ENCODE results near the gene SH3BP2.

Gene SH3BP2

DNA sequence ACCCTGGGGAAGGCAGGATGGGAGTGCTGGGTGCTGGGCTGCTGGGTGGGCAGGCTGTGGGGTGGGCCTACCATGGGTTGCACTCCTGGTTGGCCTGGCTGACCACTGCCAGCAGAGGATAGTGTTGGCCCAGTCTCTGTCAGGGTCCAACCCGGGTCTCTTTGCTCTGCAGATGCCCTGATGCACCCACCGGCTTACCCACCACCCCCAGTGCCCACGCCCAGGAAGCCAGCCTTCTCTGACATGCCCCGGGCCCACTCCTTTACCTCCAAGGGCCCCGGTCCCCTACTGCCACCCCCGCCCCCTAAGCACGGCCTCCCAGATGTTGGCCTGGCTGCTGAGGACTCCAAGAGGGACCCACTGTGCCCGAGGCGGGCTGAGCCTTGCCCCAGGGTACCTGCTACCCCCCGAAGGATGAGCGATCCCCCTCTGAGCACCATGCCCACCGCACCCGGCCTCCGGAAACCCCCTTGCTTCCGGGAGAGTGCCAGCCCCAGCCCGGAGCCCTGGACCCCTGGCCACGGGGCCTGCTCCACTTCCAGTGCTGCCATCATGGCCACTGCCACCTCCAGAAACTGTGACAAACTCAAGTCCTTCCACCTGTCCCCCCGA, 36.5 kb downstream of the SH3BP2 start:
- Histone ChIP-seq H3K36me3 (peaks cover 83% of the 10 kb centered on the region), H3K4me3 (ENCODE audit: low read depth, low read length) (no peak overlapping the region), H3K27ac (no peak overlapping the region), H3K27me3 (ENCODE audit: insufficient read depth, low read depth, severe bottlenecking) (no peaks in the 10 kb centered on the region), H3K9me3 (ENCODE audit: severe bottlenecking) (no peaks in the 10 kb centered on the region)
- no peak for DNase-seq
- TF ChIP-seq, protein P1, sequence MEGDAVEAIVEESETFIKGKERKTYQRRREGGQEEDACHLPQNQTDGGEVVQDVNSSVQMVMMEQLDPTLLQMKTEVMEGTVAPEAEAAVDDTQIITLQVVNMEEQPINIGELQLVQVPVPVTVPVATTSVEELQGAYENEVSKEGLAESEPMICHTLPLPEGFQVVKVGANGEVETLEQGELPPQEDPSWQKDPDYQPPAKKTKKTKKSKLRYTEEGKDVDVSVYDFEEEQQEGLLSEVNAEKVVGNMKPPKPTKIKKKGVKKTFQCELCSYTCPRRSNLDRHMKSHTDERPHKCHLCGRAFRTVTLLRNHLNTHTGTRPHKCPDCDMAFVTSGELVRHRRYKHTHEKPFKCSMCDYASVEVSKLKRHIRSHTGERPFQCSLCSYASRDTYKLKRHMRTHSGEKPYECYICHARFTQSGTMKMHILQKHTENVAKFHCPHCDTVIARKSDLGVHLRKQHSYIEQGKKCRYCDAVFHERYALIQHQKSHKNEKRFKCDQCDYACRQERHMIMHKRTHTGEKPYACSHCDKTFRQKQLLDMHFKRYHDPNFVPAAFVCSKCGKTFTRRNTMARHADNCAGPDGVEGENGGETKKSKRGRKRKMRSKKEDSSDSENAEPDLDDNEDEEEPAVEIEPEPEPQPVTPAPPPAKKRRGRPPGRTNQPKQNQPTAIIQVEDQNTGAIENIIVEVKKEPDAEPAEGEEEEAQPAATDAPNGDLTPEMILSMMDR (IDR thresholded peaks at IDR 0.05; ENCODE audit: low read depth, low read length), result no peak

- TF ChIP-seq, protein P1 (IDR thresholded peaks at IDR 0.05; ENCODE audit: low read depth, low read length), result no peak
- H3K27me3 ChIP-seq (ENCODE audit: insufficient read depth, low read depth, severe bottlenecking), result no peaks in the 10 kb centered on the region
- no peak overlapping the region for H3K4me3 ChIP-seq (ENCODE audit: low read depth, low read length)
- H3K36me3 ChIP-seq, result peaks cover 83% of the 10 kb centered on the region
- no peak overlapping the region for H3K27ac ChIP-seq
- H3K9me3 ChIP-seq (ENCODE audit: severe bottlenecking), result no peaks in the 10 kb centered on the region
- no peak for DNase-seq
Measured at GRCh38 chr4:2829933-2830451, 37.1 kb downstream of the SH3BP2 start.

DNA sequence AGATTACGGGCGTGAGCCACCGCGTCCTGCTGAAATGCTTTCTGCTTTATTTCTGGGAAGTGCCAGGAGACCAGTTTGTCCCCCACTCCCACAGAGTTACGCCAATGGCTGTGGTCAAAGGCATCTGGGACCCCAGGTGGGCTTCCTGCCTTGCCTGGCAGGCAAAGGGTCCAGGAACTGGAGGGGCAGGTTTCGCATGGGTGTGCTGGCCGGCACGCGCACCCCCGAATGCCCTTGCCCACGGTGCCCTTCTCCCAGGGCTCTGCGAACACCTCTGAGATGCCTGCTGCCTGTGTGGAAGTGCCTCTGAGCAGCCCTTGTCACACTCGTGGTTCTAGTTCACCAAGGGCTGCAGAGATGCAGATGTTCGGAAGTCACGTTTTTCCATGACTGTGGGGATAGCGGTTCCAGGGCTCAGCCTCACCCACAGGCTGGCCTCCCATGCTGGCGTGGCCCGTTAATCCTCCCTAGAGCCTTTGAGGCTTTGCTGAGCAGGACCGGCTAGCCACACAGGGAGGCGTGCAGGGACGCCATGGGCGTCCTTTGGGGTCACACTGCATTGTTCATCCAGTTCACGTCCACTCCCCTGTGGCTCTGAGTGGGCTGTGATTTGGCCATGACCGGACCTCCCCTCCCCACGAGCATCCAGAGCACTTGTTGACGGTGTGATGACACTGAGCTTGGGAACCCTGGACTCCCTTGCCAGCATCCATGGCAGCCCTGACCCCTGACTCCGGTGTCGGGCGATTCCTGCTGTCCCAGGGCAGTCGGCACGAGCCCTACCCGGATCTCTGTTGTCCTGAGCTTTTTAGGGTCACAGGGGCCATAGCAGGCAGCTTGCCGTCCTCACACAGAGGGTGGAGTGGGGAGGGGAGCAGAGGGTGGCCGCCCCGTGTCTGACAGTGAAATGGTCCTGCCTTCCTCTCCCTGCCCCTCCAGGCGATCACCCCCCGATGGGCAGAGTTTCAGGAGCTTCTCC, 38.0 kb downstream of the SH3BP2 start:
- Histone ChIP-seq H3K36me3 (peaks cover 85% of the 10 kb centered on the region), H3K27me3 (ENCODE audit: insufficient read depth, low read depth, severe bottlenecking) (no peaks in the 10 kb centered on the region), H3K9me3 (ENCODE audit: severe bottlenecking) (no peaks in the 10 kb centered on the region), H3K4me3 (ENCODE audit: low read depth, low read length) (no peak overlapping the region), H3K27ac (no peak overlapping the region)
- TF ChIP-seq, protein P1 (IDR thresholded peaks at IDR 0.05; ENCODE audit: low read depth, low read length), result no peak
- DNase-seq, result no peak

- Histone ChIP-seq H3K27ac (no peak overlapping the region), H3K36me3 (peaks cover 88% of the 10 kb centered on the region), H3K4me3 (ENCODE audit: low read depth, low read length) (no peak overlapping the region), H3K9me3 (ENCODE audit: severe bottlenecking) (no peaks in the 10 kb centered on the region), H3K27me3 (ENCODE audit: insufficient read depth, low read depth, severe bottlenecking) (no peaks in the 10 kb centered on the region)
- TF ChIP-seq, protein P1 (IDR thresholded peaks at IDR 0.05; ENCODE audit: low read depth, low read length), result no peak
- DNase-seq, result no peak
Measured at GRCh38 chr4:2831611-2832308, 38.9 kb downstream of the SH3BP2 start.

DNA sequence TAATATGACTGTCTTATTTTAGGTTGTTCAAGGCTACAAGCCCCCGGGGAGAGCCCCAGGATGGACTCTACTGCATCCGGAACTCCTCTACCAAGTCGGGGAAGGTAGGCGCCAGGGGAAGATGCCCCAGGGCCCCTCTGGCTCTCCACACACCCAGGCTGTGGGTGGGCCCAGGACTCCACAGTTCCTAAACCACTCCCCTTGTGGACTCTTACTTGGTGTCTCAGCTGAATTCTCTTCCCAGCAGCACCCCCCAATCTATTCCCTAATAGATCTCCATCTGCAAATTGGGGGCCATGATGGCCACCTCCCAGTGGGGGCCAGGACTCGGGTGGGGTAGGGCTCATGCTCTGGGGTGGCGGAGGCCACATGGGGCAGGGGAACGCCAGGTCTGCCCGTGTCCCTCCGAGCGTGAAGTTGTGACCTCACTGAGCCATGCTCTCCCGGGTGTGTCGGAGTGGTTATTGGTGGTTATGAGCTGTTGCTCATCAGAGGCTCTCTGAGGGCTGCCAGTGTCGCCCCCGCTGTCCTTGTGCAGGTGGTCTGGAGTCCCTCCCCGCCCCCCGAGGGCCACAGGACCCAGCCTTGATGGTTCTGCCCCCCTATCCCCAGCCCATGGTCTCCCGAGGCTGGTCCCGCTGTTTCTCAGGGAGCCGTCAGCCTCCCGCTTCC, 39.6 kb downstream of the SH3BP2 start:
- TF ChIP-seq, protein P1 (IDR thresholded peaks at IDR 0.05; ENCODE audit: low read depth, low read length), result no peak
- Histone ChIP-seq H3K27me3 (ENCODE audit: insufficient read depth, low read depth, severe bottlenecking) (no peaks in the 10 kb centered on the region), H3K27ac (no peak overlapping the region), H3K9me3 (ENCODE audit: severe bottlenecking) (no peaks in the 10 kb centered on the region), H3K4me3 (ENCODE audit: low read depth, low read length) (no peak overlapping the region), H3K36me3 (peaks cover 81% of the 10 kb centered on the region)
- DNase-seq, result peak; percentile 4

All from WERI-Rb-1 (cell line).